ENCODE measurements around the gene SH3GL2.

DNA sequence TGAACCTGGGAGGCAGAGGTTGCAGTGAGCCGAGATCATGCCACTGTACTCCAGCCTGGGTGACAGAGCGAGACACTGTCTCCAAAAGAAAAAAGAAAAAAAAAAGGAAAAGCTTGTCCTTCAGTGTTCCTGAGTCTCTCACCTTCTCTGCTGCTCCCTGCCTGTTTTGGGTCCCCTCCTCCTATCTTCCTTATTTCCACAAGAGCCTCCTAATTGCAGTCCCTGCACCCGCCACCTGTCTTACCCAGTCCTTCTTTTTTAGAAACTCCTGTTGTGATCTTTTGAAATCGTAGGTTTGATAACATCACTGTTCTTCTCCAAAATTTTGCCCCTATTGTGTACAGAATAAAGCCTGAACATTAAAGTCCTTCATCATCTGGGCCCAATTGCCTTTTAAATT, 234.9 kb downstream of the SH3GL2 start:
- no peak for TF ChIP-seq POLR2A (IDR thresholded peaks at IDR 0.05)
- TF ChIP-seq, protein P1, sequence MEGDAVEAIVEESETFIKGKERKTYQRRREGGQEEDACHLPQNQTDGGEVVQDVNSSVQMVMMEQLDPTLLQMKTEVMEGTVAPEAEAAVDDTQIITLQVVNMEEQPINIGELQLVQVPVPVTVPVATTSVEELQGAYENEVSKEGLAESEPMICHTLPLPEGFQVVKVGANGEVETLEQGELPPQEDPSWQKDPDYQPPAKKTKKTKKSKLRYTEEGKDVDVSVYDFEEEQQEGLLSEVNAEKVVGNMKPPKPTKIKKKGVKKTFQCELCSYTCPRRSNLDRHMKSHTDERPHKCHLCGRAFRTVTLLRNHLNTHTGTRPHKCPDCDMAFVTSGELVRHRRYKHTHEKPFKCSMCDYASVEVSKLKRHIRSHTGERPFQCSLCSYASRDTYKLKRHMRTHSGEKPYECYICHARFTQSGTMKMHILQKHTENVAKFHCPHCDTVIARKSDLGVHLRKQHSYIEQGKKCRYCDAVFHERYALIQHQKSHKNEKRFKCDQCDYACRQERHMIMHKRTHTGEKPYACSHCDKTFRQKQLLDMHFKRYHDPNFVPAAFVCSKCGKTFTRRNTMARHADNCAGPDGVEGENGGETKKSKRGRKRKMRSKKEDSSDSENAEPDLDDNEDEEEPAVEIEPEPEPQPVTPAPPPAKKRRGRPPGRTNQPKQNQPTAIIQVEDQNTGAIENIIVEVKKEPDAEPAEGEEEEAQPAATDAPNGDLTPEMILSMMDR (IDR thresholded peaks at IDR 0.05), result no peak
